ENCODE data around the gene TNF.

DNA sequence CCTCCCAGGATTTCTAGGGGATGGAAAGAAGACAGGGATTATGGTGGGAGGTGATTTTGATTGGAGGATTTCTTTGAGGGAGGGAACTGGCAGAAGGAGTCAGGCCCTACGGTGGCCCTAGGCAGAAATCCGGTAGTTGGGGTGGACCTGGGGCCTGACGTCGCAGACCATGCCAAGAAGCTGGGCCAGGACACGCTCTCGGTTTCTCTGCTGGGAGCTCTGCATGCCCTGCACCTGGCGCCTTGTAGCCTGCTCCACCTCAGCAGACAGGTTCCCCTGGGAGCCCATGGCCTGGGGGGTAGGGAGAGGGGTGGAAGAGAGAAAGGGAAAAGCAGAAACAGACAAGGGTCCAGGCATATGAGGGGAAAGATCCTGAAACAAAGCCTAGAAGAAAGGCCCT is 30.1 kb upstream of the TNF start:
- TF ChIP-seq POLR2AphosphoS5 (IDR thresholded peaks at IDR 0.05; ENCODE audit: low read depth, low read length) (no peak), FOXP2 (optimal IDR thresholded peaks at IDR 0.05; ENCODE audit: borderline replicate concordance, extremely low read depth, extremely low read length, insufficient read depth) (no peak)
- TF ChIP-seq, protein P1, sequence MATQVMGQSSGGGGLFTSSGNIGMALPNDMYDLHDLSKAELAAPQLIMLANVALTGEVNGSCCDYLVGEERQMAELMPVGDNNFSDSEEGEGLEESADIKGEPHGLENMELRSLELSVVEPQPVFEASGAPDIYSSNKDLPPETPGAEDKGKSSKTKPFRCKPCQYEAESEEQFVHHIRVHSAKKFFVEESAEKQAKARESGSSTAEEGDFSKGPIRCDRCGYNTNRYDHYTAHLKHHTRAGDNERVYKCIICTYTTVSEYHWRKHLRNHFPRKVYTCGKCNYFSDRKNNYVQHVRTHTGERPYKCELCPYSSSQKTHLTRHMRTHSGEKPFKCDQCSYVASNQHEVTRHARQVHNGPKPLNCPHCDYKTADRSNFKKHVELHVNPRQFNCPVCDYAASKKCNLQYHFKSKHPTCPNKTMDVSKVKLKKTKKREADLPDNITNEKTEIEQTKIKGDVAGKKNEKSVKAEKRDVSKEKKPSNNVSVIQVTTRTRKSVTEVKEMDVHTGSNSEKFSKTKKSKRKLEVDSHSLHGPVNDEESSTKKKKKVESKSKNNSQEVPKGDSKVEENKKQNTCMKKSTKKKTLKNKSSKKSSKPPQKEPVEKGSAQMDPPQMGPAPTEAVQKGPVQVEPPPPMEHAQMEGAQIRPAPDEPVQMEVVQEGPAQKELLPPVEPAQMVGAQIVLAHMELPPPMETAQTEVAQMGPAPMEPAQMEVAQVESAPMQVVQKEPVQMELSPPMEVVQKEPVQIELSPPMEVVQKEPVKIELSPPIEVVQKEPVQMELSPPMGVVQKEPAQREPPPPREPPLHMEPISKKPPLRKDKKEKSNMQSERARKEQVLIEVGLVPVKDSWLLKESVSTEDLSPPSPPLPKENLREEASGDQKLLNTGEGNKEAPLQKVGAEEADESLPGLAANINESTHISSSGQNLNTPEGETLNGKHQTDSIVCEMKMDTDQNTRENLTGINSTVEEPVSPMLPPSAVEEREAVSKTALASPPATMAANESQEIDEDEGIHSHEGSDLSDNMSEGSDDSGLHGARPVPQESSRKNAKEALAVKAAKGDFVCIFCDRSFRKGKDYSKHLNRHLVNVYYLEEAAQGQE (IDR thresholded peaks at IDR 0.05; ENCODE audit: insufficient read depth in 1 of 2, low read depth in 2 of 2, low read length in 2 of 2) = no peak
